GM12892 (cell line): ENCODE data around the gene SLC27A1.

Experiments
- POLR2A ChIP-seq: IDR thresholded peaks from 2 replicates; pipeline ENCODE4 v1.6.1; 2011; ENCODE audit warnings: low read depth, low read length, control low read depth
- POLR2AphosphoS5 ChIP-seq: IDR thresholded peaks from 2 replicates; pipeline ENCODE4 v1.6.1; 2011; ENCODE audit warnings: low read depth, low read length, control low read depth

GRCh38 chr19:17436874-17437267 is 33.5 kb upstream of the SLC27A1 start:
- TF ChIP-seq POLR2A: no peak
- TF ChIP-seq POLR2AphosphoS5: no peak
